Left renal pelvis (tissue), 4 donors: ENCODE results near the gene OTULIN. TPM values are rescaled to one million over a fixed set of nuclear protein-coding genes. Genes with fewer than 3 reads are reported as not detected.
A peak's percentile ranks its signal among the peaks of the same experiment; 100 is the strongest.

Experiments used
- DNase-seq, 4 donors: peaks; one replicate each; pipeline ENCODE4 v3.0.0-alpha.2; 2013; ENCODE audit warnings: low read depth in 4 of 4, low spot score in 3 of 4
- polyA plus RNA-seq, 4 donors: library from polyadenylated mRNA; unstranded; fragments of 120-200 nt; gene quantifications; one replicate each; pipeline ENCODE4 v1.2.1, GENCODE V29; 2013; ENCODE audit not compliant: insufficient read length in 4 of 4

Gene OTULIN
- polyA plus RNA-seq, 4 donors, result 16.2 to 24.2 (median 21.3) TPM

- DNase-seq, result no peak
These were observed 52.5 kb downstream of the OTULIN start for GRCh38 chr5:14716755-14717752.

- no peak for DNase-seq
These were observed 54.3 kb downstream of the OTULIN start for GRCh38 chr5:14718778-14719177.

DNA sequence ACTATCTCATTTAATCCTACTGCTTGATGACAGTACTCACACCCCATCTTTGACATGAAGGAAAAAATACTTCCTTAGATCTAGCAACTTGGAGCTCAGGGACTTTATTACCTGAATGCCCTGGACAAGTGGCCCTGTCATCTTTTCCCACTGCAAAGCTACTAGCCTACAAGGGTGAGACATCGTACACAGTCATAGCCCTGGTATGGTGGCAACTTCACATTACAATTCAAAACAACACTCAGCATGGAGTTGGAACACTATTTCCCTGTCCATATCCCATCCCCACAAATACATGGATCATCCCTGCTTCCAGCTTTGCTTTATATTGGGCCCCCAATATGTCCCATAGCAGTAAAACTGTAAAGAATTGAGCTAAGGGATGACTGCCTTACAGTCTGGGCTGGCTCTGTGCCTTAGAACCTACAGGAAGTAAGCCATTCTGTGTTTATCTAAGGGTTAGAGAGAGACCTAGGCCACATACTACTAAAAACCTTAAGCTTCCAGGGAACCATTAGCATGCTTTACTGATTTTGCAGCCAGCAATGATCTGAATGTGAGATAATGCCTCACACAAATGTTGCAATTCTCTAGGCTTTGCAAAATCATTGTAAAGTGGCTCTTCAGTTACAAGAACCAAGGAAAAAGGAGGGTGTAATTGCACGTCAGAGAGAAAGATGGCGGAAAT lies 55.9 kb downstream of the OTULIN start:
- DNase-seq, result no peak

GRCh38 chr5:14721990-14722656 lies 57.6 kb downstream of the OTULIN start:
- DNase-seq, result no peak

DNA sequence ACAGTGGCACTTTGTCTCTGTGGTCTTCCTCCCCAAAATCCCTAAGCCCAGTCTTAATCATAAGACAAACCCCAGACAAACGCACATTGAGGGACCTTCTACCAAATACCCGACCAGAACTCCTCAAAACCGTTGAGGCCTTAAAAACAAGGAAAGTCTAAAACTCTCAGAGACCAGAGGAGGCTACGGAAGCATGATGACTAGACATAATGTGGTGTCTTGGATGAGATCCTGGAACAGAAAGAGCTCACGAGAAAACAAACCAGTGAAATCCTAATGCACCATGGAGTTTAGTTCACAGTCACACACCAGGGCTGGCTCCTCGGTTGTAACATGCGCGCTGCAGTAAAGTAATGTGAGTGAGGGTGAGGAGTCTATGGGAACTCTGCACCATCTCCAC lies 58.4 kb downstream of the OTULIN start:
- DNase-seq, result no peak

GRCh38 chr5:14723701-14724132 lies 59.2 kb downstream of the OTULIN start:
- DNase-seq, result no peak

GRCh38 chr5:14724633-14725032 lies 60.1 kb downstream of the OTULIN start:
- DNase-seq, result no peak

- DNase-seq, result no peak
These were observed 61.7 kb downstream of the OTULIN start for GRCh38 chr5:14726066-14726838.

DNA sequence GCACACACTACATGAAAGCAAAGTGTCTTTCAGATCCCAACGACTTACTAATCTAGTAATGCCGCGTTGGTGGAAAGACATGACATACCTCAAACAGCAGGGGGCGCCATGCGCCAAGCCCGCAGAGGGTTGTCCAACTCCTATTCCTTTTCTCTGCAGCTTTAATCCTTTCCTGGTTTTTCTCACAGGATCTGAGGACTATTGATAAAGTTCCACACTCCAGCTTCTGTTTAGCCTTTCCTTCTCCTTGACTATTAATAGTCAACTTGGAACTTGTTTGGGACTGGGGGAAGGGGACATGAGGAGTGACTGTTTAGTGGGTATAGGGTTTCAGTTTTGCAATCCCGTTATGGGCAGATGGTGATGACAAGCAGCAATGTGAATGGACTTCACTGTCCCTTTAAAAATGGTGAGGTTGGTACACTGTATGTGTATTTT lies 62.9 kb downstream of the OTULIN start:
- peak; percentile 52 to 64 (median 58) for DNase-seq

- no peak for DNase-seq
These were observed 63.5 kb downstream of the OTULIN start for GRCh38 chr5:14727928-14728458.

- no peak for DNase-seq
These were observed 64.0 kb downstream of the OTULIN start for GRCh38 chr5:14728459-14728938.

DNA sequence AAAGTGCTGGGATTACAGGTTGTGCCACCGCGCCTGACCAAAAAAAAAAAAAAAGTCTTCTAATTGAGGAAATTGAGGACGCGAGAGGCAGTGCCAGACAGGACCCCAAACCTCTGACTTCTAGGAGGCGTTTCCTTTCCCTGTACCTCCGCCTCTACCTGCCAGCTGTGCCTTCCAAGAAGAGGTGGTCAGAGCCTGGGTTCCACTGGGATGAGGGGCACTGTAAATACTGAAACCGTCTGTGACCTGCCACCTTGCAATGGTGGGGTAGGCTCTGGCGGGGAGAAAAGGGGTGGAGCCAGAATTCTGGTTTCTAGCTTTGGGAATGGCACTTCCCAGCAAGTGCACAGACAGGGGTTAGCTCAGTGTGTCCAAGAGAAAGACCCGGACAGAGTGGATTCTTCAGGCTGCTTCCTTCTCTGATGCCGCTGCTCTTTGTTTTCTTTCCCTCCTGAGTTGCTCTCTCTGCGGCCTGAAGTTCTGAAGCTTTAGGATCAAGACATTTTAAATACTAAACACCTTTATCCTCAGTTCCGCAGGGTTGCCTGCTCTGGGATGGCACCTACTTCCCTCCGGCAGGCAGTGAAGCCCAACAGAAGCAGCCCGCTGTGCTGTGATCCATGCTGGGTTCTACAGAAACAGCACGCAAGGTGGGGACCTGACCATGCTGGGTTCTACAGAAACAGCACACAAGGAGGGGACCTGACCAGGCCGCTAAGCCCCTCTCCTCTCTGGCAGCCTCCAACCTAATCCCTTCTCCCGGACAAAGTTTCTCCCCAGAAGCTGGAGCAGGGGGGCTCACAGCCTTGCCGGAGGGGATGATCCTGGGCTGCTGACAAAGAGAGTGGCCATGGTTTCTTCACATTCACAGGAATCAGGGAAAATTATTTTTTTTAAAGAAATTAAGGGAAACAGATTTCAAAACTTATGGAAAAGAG lies 65.2 kb downstream of the OTULIN start:
- DNase-seq, result no peak

GRCh38 chr5:14730466-14730865 lies 65.9 kb downstream of the OTULIN start:
- DNase-seq, result no peak

- DNase-seq, result no peak
These were observed 66.4 kb downstream of the OTULIN start for GRCh38 chr5:14730881-14731280.

DNA sequence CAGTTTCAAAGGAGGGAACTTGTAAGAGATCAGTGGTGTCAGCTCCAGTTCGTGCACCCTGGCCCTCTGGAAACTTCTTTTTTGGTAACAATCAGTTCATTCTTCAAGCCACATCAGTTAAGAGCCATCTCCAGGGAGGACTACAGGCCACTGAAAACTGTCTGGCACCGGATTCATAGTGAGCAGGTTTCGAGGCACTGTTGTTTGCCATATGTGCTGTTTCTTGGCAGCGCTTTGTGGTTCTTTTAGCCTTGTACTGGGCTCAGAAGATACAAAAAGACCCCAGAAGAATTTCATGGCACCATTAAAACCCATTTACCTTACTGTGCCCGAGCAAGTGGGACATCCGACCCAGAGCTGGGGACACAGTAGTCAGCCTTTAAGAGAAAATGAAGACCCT lies 68.5 kb downstream of the OTULIN start:
- no peak for DNase-seq

DNA sequence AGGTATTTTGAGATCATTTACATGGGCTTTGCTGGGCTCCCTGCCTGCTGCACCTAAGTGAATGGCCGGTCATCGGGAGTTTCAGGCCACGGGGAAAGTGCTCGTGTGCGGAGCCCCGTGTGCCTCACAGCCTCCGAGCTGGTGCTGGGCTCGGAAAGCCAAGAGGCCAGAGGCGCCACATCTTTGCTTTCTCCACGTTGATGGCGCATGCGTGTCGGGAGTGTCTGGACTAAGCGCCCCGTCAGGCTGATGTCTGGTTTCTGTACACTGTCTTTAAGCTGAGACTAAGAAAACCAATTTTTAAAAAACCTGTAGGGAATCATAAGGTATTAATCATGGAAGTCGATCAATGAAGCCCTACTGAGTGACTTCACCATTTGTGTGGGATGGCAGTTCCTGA lies 69.1 kb downstream of the OTULIN start:
- no peak for DNase-seq

GRCh38 chr5:14734396-14734795 lies 69.9 kb downstream of the OTULIN start:
- DNase-seq, result no peak

- no peak for DNase-seq
These were observed 71.4 kb downstream of the OTULIN start for GRCh38 chr5:14735944-14736343.

- DNase-seq, result no peak
These were observed 72.8 kb downstream of the OTULIN start for GRCh38 chr5:14737291-14737690.
